Loucy (cell line): ENCODE data around the gene MCC.

Experiments used
- H2AFZ ChIP-seq: fragments of 200-600 bp; sonication (generic); 2 replicates; pipeline ENCODE4 v1.6.0; 2016; ENCODE audit warnings: antibody characterized with exemption, mild to moderate bottlenecking, low read length, moderate library complexity
- H3F3A ChIP-seq: fragments of 200-600 bp; 2 replicates; pipeline ENCODE4 v1.6.0; 2016; ENCODE audit warnings: antibody characterized with exemption, low read depth, mild to moderate bottlenecking
- H3K27me3 ChIP-seq: fragments of 200-600 bp; sonication (generic); 2 replicates; pipeline ENCODE4 v1.6.1; 2014; ENCODE audit warnings: low read length, mild to moderate bottlenecking; ENCODE audit not compliant: insufficient read depth, poor library complexity, severe bottlenecking
- H3K36me3 ChIP-seq: fragments of 200-600 bp; sonication (generic); 2 replicates; pipeline ENCODE4 v1.6.1; 2016; ENCODE audit warnings: low read length; ENCODE audit not compliant: insufficient read depth
- H3K4me1 ChIP-seq: fragments of 200-600 bp; sonication (generic); 2 replicates; pipeline ENCODE4 v1.5.1; 2014; ENCODE audit warnings: low read length, mild to moderate bottlenecking; ENCODE audit not compliant: insufficient read depth, poor library complexity, severe bottlenecking
- H3K4me2 ChIP-seq: fragments of 200-600 bp; sonication (generic); 2 replicates; pipeline ENCODE4 v1.6.0; 2014; ENCODE audit warnings: antibody characterized with exemption, low read length, low read depth, mild to moderate bottlenecking; ENCODE audit not compliant: poor library complexity, severe bottlenecking
- H3K4me3 ChIP-seq: fragments of 200-600 bp; sonication (generic); 2 replicates; pipeline ENCODE4 v1.5.1; 2014; ENCODE audit warnings: low read length, mild to moderate bottlenecking, mixed read lengths; ENCODE audit not compliant: poor library complexity, severe bottlenecking
- H3K79me2 ChIP-seq: fragments of 200-600 bp; sonication (generic); 2 replicates; pipeline ENCODE4 v1.6.1; 2014; ENCODE audit warnings: low read length; ENCODE audit not compliant: insufficient read depth
- H3K9ac ChIP-seq: fragments of 200-600 bp; sonication (generic); 2 replicates; pipeline ENCODE4 v1.6.0; 2014; ENCODE audit warnings: mild to moderate bottlenecking, low read depth, low read length, moderate library complexity; ENCODE audit not compliant: poor library complexity, severe bottlenecking
- H3K9me2 ChIP-seq: fragments of 200-600 bp; sonication (generic); replicated peaks from 2 replicates; pipeline ENCODE4 v1.6.1; 2016; ENCODE audit warnings: low read depth, low read length, mixed read lengths
- H3K9me3 ChIP-seq: fragments of 200-600 bp; sonication (generic); 2 replicates; pipeline ENCODE4 v1.6.1; 2014; ENCODE audit warnings: mild to moderate bottlenecking, antibody characterized with exemption, low read length, low read depth; ENCODE audit not compliant: insufficient read depth
- H4K20me1 ChIP-seq: fragments of 200-600 bp; sonication (generic); 2 replicates; pipeline ENCODE4 v1.6.0; 2014; ENCODE audit warnings: antibody characterized with exemption, low read length, mild to moderate bottlenecking; ENCODE audit not compliant: insufficient read depth, poor library complexity, severe bottlenecking
- EZH2phosphoT487 ChIP-seq: fragments of 200-600 bp; IDR thresholded peaks from 2 replicates; pipeline ENCODE4 v1.6.1; 2018; ENCODE audit warnings: antibody characterized with exemption, mild to moderate bottlenecking, moderate library complexity, borderline replicate concordance
- TF ChIP-seq, protein P1 (sequence below): fragments of 200-600 bp; sonication (generic); conservative IDR thresholded peaks from 2 replicates; pipeline ENCODE4 v1.5.1; 2014; ENCODE audit warnings: mild to moderate bottlenecking, antibody characterized with exemption, low read length

MCC gene

DNA sequence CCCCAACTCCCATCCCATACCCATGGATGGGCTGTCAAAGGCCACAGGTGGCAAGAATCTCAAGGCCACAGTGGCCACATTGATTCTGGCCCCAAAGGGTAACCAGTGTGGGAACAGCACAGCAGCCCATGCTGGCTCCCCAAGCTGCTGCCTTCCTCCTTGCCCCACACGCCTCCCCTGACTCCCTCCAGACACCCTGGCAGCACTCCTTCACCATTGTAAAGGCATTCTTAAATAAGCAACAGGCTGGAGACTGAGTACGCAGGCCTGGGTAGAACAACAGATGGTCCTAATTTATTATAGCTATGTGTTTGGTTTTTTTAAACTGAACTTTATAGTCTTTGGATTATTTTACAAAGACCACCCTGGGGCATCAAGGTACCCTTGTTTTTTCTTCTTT lies 212.3 kb downstream of the MCC start:
- Histone ChIP-seq H3K4me1 (peaks cover 39% of the 10 kb centered on the region), H3K9ac (no peak overlapping the region), H3K4me2 (no peak overlapping the region), H2AFZ (no peak overlapping the region), H4K20me1 (no peaks in the 10 kb centered on the region), H3K79me2 (peaks cover 6% of the 10 kb centered on the region; the same call in 1 of the 2 replicates), H3K36me3 (no peaks in the 10 kb centered on the region), H3K27me3 (no peaks in the 10 kb centered on the region), H3K9me2 (no peaks in the 10 kb centered on the region), H3F3A (no peaks in the 10 kb centered on the region), H3K4me3 (no peak overlapping the region), H3K9me3 (no peaks in the 10 kb centered on the region)
- no peak for TF ChIP-seq EZH2phosphoT487
- TF ChIP-seq, protein P1, sequence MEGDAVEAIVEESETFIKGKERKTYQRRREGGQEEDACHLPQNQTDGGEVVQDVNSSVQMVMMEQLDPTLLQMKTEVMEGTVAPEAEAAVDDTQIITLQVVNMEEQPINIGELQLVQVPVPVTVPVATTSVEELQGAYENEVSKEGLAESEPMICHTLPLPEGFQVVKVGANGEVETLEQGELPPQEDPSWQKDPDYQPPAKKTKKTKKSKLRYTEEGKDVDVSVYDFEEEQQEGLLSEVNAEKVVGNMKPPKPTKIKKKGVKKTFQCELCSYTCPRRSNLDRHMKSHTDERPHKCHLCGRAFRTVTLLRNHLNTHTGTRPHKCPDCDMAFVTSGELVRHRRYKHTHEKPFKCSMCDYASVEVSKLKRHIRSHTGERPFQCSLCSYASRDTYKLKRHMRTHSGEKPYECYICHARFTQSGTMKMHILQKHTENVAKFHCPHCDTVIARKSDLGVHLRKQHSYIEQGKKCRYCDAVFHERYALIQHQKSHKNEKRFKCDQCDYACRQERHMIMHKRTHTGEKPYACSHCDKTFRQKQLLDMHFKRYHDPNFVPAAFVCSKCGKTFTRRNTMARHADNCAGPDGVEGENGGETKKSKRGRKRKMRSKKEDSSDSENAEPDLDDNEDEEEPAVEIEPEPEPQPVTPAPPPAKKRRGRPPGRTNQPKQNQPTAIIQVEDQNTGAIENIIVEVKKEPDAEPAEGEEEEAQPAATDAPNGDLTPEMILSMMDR = no peak

DNA sequence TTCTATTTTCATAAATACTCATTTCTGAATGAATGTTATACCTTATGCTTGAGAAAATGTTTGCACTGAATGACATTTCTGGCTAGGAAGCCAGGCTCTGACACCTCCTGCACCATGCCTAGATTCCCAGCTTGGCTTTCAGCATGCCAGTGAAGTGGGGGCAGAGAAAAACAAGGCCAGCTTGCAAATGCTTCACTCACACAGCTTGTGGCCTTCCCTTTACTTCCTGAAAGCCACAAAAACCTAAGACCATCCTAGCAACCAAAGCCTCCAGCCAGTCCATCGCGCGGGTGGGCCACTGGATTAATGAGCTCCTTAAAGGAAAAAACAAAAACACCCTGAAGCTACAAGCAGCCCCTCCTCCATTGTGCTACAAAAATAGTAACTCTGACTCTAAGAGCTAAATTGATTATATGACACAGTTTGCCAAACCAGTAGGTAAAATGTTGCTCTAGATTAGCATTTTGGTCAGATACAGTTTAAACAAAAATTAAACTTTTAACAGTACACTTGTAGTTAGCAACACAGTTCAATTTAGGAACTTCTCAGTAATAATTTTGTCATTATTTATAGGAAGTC lies 213.3 kb downstream of the MCC start:
- Histone ChIP-seq H3K9ac (no peak overlapping the region), H3K9me3 (no peaks in the 10 kb centered on the region), H3K36me3 (no peaks in the 10 kb centered on the region), H3K27me3 (no peaks in the 10 kb centered on the region), H3K4me2 (no peak overlapping the region), H3K4me3 (no peak overlapping the region), H3K4me1 (peaks cover 35% of the 10 kb centered on the region), H3K79me2 (peaks cover 6% of the 10 kb centered on the region; the same call in 1 of the 2 replicates), H2AFZ (no peak overlapping the region), H3F3A (no peaks in the 10 kb centered on the region), H4K20me1 (no peaks in the 10 kb centered on the region), H3K9me2 (no peaks in the 10 kb centered on the region)
- TF ChIP-seq, protein P1 = no peak
- TF ChIP-seq EZH2phosphoT487 = no peak

DNA sequence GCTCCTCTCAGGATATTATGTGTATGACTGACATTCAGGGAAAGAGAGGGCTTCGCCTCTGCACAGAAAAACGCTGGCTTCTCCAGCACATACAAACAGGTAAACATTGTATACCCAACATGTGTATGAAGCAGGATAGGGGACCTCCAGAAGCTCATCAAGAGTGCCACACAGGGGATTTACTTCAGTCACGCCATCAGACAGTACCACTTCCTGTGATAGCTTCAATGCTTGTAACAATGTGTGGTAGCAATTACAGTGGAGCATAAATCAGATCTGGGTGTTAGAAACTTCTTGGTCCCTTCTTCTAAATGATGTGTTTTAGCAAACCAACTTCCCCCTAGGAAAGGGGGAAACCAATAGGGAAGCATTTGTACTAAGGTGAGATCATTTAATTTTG lies 214.3 kb downstream of the MCC start:
- no peak for TF ChIP-seq EZH2phosphoT487
- TF ChIP-seq, protein P1 = no peak
- H3K4me3 ChIP-seq = no peak overlapping the region
- no peaks in the 10 kb centered on the region for H3K9me3 ChIP-seq
- H3F3A ChIP-seq = 0 out of 2 replicates have a peak, but pooled peaks cover 2% of the 10 kb centered on the region
- no peak overlapping the region for H3K9ac ChIP-seq
- no peak overlapping the region for H3K4me2 ChIP-seq
- no peaks in the 10 kb centered on the region for H3K9me2 ChIP-seq
- H3K79me2 ChIP-seq = peaks cover 6% of the 10 kb centered on the region; the same call in 1 of the 2 replicates
- no peaks in the 10 kb centered on the region for H3K27me3 ChIP-seq
- no peak overlapping the region for H2AFZ ChIP-seq
- H3K36me3 ChIP-seq = no peaks in the 10 kb centered on the region
- peaks cover 36% of the 10 kb centered on the region for H3K4me1 ChIP-seq
- no peaks in the 10 kb centered on the region for H4K20me1 ChIP-seq
